Stimulated activated CD8-positive, alpha-beta memory T cell treated with anti-CD3 and anti-CD28 coated beads, Interleukin-7, amount 100 ng/mL, for 48 hours (primary cell): Measurements from ENCODE around the gene EIF1AD.
"Not testable (repeated sequence)": the region's sequence is repeated elsewhere in the genome, so short reads cannot be mapped to it uniquely, and the experiment has no call there.

Experiments
- DNase-seq, 2 donors: peaks; one replicate each; pipeline ENCODE4 v3.0.0-alpha.2; 2020; ENCODE audit warnings: low read depth in 1 of 2; ENCODE audit errors: extremely low read depth in 1 of 2

Gene EIF1AD, protein sequence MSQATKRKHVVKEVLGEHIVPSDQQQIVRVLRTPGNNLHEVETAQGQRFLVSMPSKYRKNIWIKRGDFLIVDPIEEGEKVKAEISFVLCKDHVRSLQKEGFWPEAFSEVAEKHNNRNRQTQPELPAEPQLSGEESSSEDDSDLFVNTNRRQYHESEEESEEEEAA

DNA sequence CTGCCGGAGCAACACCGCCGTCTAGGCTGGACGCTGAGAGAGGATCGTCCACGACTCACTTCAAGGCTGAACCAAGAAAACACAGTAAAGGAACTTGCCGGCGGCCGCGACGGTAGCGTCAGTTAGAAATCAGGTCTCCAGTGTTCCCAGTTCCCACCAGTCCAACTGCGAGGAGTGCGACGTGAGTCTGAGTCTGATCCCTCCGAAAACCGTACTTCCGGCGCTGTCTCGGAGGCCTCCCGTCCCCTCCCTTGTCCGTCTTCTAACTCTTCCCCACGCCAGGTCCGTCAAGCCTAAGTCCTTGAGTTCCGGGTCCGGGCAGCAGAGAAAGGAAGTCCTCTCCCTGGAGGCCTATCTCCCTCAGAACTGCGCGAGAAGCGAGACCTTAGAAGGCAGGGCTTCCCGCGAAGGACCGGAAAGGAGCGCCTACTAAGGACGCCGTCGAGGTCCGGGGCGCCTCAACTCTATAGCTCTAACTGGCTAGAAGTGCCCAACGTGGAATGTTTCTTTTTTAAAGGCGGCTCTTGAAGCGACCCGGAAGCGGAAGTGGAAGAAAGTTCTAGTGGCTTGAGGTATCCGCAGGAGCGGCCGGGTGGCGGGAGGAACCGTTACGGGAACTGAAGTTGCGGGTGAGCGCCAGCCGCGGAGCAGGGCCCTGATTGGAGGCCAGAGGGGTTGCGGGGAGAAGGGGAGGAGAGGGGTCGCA lies at the start of gene EIF1AD, which contains the start of gene BANF1:
Gene EIF1AD, minus strand, starts transcription at position 216 of the 706 bp plus-strand sequence. CDS start 1,768 bp downstream, outside the sequence.
Gene BANF1, plus strand, starts transcription at position 562 of the 706 bp plus-strand sequence. CDS start 748 bp downstream, outside the sequence.
- peak; percentile 86 to 90 for DNase-seq

GRCh38 chr11:66051371-66051765 lies 49.4 kb upstream of the EIF1AD start:
- DNase-seq: no peak

DNA sequence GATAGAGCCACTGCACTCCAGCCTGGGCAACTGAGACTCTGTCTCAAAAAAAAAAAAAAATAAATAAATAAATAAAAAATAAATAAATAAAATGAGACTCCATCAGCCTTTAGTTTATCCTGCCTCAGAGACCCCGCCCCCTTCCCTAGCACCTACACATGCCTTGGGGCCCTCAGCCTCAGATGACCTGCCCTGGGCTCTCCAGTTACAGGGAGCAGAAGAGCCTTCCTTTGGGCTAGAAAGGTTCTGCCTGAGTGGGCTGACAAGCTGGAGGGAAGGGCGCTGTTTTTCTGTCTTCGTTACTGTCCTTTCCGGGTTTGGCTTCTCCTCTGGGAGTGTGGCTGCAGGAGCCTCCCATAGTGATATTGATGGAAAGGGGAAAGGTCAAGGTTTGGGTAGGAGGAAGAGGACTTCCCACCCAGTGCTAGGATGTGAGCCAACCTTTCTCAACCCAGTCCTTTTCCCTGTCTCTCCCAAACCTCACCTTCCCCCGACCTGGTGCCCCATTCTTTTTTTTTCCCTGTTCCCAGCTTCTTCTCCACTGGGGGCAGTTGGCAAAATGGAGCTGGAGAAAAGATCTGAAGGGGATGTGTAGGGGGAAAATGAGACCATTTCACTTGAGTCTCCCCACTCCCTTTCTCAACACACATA lies 48.7 kb upstream of the EIF1AD start:
- no peak for DNase-seq

DNA sequence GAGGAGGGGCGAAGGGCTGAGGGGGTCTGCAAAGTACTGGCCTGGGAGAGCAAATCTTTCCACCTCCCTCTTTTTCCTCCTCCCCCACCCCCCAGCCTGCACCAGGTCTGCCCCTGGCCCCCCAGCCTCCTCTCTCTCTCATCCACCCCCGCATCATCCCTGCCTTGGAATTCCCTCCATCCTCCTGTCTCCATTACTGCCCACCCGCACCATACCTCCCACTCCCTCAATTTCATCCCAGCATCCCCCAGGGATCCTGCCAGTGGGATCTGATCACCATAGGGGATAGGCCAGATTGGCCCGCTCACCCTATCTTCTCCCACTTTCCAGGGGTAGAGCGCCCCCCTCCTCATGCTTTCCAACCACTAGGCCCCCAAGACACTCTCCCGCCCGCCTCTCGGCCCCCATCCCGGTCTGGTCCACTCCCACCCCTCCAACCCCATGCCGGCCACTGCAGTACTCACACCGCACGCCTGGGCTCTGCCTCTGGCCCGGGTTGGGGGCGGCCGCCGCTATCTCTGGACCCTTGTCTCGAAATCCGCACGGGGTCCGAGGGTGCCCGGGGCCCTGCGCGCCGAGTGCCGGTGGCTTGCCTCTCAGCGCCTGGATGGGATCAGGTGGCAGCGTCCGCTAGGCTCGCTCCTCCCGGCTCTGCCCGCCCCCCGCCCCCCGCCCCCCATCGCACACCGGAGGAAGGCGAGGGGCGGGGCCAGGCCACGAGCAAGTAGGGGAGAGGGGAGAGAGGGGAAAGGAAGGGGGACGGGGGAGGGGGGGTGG lies 46.8 kb upstream of the EIF1AD start, which contains the start of gene GAL3ST3:
Gene GAL3ST3, minus strand, starts transcription at position 615 of the 777 bp plus-strand sequence. CDS start 3,746 bp downstream, outside the sequence.
- no peak for DNase-seq

DNA sequence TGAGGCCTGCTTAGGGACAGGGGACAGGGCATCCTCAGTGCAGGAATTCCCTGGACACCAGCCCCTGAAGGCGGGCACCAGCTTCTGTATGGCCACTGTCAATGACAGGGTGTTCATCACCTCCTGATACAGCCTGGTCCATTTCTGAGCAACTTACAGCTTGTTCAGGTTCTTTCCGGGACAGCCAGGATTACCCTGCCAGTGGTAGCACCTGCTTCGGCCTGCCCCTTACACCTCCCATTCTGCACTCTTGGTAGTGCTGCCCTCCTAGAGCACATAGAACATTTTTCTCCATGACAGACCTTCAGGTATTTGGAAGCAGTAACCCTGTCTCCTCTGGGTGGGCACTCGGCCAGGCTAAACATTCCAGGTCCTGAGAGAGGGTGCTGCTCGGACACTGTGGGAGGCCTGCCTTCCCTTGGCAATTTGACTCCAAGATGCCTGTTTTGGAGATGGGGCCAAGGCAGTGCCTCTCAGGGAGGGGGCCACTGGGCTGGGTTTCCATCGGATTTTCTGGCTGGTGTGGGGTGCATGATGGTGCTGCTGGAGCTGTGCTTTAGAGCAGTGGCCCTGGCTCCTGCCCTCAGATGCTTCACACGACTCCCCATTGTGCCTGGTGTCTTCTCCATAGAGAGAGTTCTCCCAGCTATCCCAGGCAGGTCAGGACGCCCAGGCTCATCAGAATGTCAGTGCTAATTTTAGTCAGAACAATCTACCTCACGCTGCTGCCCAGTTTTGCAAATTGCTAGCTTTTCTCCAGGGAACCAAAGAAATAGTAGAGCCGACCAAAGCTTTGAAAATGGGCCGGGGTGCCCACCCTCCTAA lies 45.8 kb upstream of the EIF1AD start:
- DNase-seq: no peak

DNA sequence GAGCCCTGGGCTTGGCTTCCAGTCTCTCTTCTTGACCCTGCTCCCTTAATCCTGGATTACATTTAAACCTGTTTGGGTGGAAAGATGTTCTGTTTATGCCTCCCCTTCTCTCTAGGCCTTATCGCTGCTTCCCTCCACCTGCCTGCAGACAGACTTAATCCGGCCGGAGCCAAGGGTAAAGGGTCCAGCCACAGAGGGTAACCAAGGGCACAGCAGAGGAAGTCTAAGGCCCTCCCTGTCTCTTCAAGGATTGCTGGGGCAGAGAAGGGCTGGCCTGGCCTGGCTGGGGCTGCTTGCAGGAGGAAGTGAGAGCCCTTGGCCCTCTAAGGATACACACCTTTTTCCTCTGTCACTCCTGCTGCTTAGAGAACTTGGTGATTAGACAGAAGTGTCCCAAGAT lies 44.9 kb upstream of the EIF1AD start:
- no peak for DNase-seq

- peak; percentile 58 to 69 for DNase-seq
Observed at GRCh38 chr11:66045177-66045639, 43.3 kb upstream of the EIF1AD start.

GRCh38 chr11:66044757-66045156 lies 42.8 kb upstream of the EIF1AD start:
- DNase-seq: peak in 1 of 2 donors; percentile 26

DNA sequence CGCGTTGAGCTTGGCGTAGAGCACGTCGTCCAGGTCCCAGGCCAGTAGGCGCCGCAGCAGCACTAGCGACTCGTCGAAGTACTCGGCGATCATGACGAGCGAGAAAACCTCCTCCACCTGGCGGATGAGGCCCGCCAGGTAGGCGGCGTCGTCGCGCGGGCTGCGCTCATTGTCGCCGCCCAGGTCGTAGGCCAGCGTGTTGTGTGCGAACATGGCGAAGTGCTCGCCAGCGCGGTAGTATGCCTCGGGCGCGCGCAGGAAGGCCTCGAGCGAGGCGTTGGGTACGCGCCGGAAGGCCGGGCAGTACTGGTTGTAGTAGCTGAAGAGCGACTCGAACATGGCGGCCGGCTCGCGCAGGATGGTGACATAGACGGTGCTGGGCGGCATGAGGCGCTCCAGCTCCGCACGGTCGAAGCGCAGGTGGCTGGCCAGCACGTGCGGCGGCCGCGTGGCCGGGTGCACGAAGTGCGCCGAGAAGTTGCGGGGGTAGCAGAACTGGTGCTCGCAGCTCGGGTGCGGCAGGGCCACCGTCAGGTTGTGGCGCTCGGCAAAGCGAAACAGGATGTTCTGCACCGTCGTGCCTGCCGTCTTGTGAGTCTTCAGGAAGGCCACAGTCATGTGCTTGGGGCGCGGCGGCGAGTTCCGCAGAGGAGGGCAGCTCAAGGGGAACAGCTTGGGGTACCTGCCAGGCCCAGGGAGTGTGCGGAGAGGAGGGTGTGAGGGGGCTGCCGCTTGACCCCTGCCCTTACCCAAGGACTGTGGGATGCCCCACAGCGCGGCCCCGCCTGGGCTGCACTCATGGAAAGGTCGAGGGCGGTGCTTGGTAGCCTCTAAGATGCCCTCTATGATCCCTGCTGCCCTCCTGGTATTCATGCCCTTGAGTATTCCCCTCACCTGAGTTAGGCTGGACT lies 41.3 kb upstream of the EIF1AD start:
- DNase-seq: no peak

DNA sequence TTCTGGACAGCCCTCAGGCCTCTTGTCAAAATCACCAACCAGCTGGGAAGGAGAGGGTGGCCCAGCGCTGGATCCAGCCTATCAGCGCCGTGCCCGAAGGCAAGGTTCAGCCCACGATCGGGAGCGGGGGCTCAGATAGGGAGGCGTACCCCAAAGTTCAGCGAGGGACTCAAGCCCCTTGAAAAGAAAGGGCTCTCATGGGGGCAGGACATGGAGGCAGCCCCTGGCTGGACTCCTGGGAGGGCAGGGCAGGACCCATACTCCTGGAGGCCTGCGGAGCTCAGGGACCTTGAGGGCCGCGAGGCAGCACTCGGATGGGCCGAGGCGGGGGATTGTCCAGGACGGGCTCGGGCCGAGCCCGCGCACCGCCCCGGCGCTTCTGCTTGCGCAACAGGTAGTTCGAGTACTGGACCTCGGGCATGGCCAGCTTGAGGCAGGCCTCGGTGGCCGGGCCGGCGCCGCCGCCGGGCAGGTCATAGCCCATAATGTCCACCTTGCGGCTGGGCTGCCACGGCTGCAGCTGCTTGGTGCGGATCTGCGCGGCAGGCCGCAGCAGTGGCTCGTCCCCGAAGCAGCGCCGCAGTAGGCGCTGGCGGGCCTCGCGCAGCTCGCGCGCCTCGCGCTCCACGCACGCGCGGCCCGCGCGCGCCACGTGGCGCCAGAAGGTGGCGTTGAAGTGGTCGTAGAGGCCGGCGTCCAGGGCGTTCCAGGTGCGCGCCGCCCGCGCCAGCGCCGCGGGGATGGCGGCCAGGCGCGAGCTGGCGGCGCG lies 40.5 kb upstream of the EIF1AD start:
- no peak for DNase-seq

DNA sequence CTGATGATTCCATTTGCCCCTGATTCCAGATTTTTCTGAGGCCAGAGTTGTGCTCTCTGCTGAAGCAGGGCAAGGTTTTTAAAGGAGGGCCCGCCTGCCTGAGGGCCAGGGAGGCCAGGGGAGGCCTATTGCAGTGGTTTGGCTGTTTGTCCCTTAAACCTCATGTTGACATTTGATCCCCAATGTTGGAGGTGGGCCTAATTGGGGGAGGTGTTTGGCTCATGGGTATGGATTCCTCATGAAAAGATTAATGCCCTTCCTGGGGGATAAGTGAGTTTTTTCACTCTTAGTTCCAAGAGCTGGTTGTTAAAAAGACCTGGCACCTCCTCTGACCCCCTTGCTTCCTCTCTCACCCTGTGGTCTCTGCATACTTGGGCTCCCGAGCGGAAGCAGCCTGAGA lies 37.8 kb upstream of the EIF1AD start:
- DNase-seq: no peak

GRCh38 chr11:66037327-66037726 lies 35.4 kb upstream of the EIF1AD start:
- DNase-seq: no peak

DNA sequence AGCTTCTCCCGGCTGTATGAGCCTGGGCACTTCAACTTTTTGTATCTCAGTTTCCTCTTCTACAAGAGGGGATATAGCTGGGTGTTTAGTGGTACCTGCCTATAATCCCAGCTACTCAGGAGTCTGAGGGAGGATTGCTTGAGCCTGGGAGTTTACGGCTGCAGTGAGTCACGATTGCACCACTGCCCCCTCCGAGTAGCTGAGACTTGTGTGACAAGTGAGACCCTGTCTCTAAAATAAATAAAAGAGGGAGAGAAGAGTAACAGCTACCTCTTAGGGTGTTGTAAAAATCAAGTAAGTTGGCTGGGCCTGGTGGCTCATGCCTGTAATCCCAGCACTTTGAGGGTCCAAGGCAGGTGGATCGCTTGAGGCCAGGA lies 34.4 kb upstream of the EIF1AD start:
- no peak for DNase-seq

DNA sequence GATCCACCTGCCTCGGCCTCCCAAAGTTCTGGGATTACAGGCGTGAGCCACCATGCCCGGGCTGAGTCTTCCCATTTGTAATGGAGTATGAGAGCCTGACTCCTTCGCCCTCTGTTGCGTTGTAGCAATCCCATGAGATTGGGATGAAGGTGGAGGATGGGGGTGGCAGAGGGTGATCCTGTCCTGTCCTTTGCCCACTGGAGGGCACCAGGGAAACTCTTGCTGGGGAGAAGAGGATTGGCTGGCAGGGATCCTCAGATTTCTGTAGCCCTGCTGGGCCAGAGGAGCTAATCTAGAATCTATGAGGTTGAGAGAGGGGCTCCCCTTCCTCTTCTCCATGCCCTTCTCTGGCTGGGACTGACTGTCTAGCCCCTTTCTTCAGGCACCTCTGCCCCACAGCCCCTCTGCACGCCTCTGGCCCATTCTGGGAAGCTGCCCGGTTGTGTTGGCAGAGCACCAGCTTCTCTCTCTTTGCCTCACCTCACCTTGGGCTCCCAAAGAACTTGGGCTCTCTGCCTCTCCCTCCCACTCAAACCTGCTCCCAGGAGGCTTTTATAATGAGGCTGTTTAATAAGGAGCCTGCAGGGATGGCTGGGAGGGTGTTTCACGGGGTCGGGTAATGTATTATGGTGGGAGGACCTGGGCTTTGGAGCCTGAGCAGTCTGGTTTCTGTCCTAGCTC lies 33.8 kb upstream of the EIF1AD start:
- DNase-seq: no peak

GRCh38 chr11:66032957-66033735 lies 31.2 kb upstream of the EIF1AD start:
- no peak for DNase-seq

DNA sequence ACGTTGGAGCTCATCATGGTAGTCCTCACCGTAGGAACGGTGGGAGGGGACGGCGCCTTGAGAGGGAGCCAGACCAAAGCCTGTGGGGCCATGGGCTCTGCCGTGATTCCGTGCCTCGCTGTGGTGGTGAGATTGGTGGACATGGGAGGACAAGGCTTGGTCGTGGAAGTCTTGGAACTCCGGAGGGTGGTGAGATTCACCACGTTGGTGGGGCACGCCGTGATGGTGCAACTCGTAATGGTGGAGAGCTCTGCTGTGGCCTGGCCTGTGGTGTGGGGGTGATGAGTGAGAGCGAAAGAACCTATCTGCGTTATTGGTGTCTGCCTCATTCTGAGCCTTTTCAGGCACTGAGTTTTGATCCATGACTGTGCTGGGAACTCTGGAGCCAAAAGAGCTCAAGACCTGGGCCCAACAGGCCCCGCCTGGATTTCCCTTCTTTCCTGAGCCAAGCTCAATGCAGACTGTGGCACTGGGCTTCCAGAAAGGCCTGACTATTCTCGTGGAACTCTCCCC lies 24.1 kb upstream of the EIF1AD start, which contains the start of gene CATSPER1:
Gene CATSPER1, minus strand, starts transcription at position 463 of the 513 bp plus-strand sequence. Its CDS starts 100 bp downstream, at position 363.
- no peak for DNase-seq

- DNase-seq: not testable (repeated sequence)
Observed at GRCh38 chr11:66023186-66023440, 21.2 kb upstream of the EIF1AD start.
